Measurements from ENCODE around the gene RBM15B. TPM values are rescaled to one million over a fixed set of nuclear protein-coding genes. Genes with fewer than 3 reads are reported as not detected.

Gene RBM15B
- total RNA-seq, 1 donor from 2014 or later = 75.8 TPM

DNA sequence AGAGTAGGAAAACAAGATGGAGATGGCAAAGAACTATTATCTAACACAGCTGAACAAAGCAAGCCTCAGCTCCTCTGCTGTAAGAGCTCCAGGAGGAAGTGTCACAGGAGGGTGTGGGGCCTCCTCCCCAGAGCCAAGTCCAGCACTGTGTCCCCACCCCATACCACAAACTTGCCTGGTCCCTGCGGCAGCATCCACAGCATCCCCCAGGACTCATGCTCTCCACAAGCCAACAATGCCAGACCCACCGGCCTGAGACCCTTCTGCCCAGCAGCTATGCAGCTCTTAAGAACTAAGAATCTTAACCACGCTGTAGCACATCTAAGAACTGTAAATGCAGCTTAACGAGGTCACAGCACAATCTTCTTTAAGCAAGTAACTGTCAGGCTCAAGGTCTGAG, 9.1 kb downstream of the RBM15B start:
- Mint-ChIP-seq H3K4me1 (ENCODE audit: low read depth) (peaks cover 3% of the 10 kb centered on the region), H3K4me3 (ENCODE audit: low read depth) (no peak overlapping the region), H3K36me3 (ENCODE audit: insufficient read depth) (peaks cover 7% of the 10 kb centered on the region), H3K9me3 (ENCODE audit: low read depth) (no peaks in the 10 kb centered on the region), H3K27ac (no peak overlapping the region), H3K27me3 (no peaks in the 10 kb centered on the region)
- DNase-seq (ENCODE audit: low spot score, unreplicated experiment) = no peak
- TF ChIP-seq, protein P1, sequence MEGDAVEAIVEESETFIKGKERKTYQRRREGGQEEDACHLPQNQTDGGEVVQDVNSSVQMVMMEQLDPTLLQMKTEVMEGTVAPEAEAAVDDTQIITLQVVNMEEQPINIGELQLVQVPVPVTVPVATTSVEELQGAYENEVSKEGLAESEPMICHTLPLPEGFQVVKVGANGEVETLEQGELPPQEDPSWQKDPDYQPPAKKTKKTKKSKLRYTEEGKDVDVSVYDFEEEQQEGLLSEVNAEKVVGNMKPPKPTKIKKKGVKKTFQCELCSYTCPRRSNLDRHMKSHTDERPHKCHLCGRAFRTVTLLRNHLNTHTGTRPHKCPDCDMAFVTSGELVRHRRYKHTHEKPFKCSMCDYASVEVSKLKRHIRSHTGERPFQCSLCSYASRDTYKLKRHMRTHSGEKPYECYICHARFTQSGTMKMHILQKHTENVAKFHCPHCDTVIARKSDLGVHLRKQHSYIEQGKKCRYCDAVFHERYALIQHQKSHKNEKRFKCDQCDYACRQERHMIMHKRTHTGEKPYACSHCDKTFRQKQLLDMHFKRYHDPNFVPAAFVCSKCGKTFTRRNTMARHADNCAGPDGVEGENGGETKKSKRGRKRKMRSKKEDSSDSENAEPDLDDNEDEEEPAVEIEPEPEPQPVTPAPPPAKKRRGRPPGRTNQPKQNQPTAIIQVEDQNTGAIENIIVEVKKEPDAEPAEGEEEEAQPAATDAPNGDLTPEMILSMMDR (IDR thresholded peaks at IDR 0.05; ENCODE audit: unreplicated experiment) = no peak

DNA sequence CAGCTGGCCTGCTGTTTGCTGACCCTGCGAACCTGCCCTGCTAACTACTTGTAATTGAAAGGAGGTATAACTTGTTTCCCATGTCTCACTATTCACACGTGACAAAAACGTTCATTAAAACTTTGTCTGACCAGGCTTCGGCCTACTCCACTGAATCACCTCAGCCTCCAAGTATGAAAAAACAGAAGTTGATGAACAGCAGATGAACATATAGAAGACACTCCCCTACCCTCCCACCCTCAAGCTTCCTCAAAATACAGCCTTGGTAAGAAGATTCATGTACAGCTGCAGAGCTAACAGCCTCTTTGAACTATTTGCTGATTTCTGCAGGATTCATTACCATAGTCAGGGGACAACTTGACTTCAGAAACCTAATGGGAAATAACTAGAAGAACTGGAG, 10.7 kb downstream of the RBM15B start:
- H3K36me3 Mint-ChIP-seq (ENCODE audit: insufficient read depth) = peaks cover 6% of the 10 kb centered on the region

DNA sequence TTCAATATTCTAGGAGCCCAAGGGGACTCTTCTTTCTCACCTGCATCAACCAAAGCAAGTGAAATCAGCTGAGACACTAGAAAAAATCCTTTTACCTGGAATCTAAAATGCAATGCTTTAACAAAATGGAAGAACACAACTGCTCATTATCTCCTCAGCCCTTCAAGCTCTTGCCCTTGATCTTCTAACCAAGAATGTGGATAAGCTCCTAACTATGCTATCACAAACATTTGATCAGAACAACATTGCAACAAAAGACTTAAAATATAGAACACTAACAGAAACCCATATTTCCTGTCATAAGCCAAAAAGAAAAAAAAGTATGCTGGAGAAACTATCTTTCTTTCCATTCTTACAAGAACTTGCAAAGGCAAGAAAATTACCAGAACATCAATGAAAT, 12.6 kb downstream of the RBM15B start:
- Mint-ChIP-seq H3K27me3 (no peaks in the 10 kb centered on the region), H3K4me1 (ENCODE audit: low read depth) (no peaks in the 10 kb centered on the region), H3K9me3 (ENCODE audit: low read depth) (no peaks in the 10 kb centered on the region), H3K4me3 (ENCODE audit: low read depth) (no peak overlapping the region), H3K36me3 (ENCODE audit: insufficient read depth) (peaks cover 7% of the 10 kb centered on the region), H3K27ac (no peak overlapping the region)
- DNase-seq (ENCODE audit: low spot score, unreplicated experiment) = no peak
- TF ChIP-seq, protein P1 (IDR thresholded peaks at IDR 0.05; ENCODE audit: unreplicated experiment) = no peak

More for the DNA sequence above, 10.7 kb downstream of the RBM15B start:
- Mint-ChIP-seq H3K27me3 (no peaks in the 10 kb centered on the region), H3K9me3 (ENCODE audit: low read depth) (no peaks in the 10 kb centered on the region), H3K27ac (no peak overlapping the region), H3K4me3 (ENCODE audit: low read depth) (no peak overlapping the region), H3K4me1 (ENCODE audit: low read depth) (no peaks in the 10 kb centered on the region)
- TF ChIP-seq, protein P1 (IDR thresholded peaks at IDR 0.05; ENCODE audit: unreplicated experiment) = no peak
- DNase-seq (ENCODE audit: low spot score, unreplicated experiment) = no peak

DNA sequence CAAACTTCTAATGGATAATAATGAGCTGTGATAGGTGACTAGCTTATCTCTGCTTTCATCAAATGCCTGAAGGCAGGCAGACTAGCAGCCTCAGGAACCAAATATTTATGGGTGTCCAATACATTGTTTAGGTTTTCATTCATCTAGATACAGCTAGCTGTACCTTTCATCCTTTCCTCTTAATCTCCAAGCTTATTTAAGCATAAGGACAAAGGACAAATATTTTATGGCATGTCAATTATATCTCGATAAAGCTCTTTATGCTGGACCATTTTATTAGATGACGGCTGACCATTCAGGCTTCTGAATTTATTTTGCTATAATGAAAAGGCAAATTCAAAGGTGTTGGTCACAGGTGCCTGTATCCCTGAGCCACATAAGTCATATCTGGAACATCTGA, 16.9 kb downstream of the RBM15B start:
- Mint-ChIP-seq H3K4me3 (ENCODE audit: low read depth) (no peak overlapping the region), H3K4me1 (ENCODE audit: low read depth) (no peaks in the 10 kb centered on the region), H3K27ac (no peak overlapping the region), H3K36me3 (ENCODE audit: insufficient read depth) (peaks cover 16% of the 10 kb centered on the region), H3K27me3 (no peaks in the 10 kb centered on the region), H3K9me3 (ENCODE audit: low read depth) (no peaks in the 10 kb centered on the region)
- TF ChIP-seq, protein P1 (IDR thresholded peaks at IDR 0.05; ENCODE audit: unreplicated experiment) = no peak
- no peak for DNase-seq (ENCODE audit: low spot score, unreplicated experiment)

DNA sequence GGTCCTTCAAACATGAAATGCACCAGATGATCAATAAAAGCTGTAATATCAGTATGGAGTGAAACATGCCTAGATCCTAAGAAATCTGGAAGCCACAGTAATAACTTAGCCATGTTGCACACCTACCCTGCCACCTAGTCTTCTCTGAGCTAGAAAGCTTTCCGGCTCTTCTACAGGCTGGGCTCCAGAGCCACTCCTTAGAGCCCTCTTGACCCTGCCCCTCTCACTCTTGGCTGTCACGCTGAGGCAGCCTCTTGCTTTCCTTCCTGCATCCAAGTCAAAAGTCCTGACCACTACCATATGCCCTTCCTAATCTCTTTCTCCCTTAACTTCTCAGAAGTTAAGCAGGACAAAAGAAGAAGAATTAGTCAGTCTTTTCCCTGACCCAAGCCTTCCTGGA, 17.7 kb downstream of the RBM15B start:
- no peaks in the 10 kb centered on the region for H3K9me3 Mint-ChIP-seq (ENCODE audit: low read depth)
- TF ChIP-seq, protein P1 (IDR thresholded peaks at IDR 0.05; ENCODE audit: unreplicated experiment) = no peak
- no peaks in the 10 kb centered on the region for H3K4me1 Mint-ChIP-seq (ENCODE audit: low read depth)
- H3K36me3 Mint-ChIP-seq (ENCODE audit: insufficient read depth) = peaks cover 14% of the 10 kb centered on the region
- DNase-seq (ENCODE audit: low spot score, unreplicated experiment) = no peak
- H3K4me3 Mint-ChIP-seq (ENCODE audit: low read depth) = no peak overlapping the region
- H3K27ac Mint-ChIP-seq = no peak overlapping the region
- no peaks in the 10 kb centered on the region for H3K27me3 Mint-ChIP-seq

Measured in progenitor cell of endocrine pancreas (in vitro differentiated cells).